CD8-positive, alpha-beta memory T cell (primary cell): Measurements from ENCODE around the gene SRMS. TPM values are rescaled to one million over a fixed set of nuclear protein-coding genes. Genes with fewer than 3 reads are reported as not detected.

ENCODE experiments used
- CTCF ChIA-PET: fragments of 350-600 bp; sonication (Branson Sonifier 250); formaldehyde crosslinking; loops from one replicate; lab custom pipeline; 2021; ENCODE audit warnings: antibody characterized with exemption; lab: Charles Lee
- POLR2A ChIA-PET: fragments of 350-600 bp; sonication (Branson Sonifier 250); formaldehyde crosslinking; loops from one replicate; lab custom pipeline; 2021; ENCODE audit warnings: antibody characterized with exemption; lab: Charles Lee
- DNase-seq, 5 donors: peaks; one replicate each; pipeline versions ENCODE4 v3.0.0 to v3.0.0-alpha.2; 2020 to 2022; ENCODE audit warnings: mixed read lengths in 1 of 5
- H3K27ac ChIP-seq: one replicate; pipeline ENCODE4 v1.7.0; 2013; ENCODE audit warnings: low read depth, mild to moderate bottlenecking, low read length, moderate library complexity
- H3K27me3 ChIP-seq: 2 replicates; pipeline ENCODE4 v1.7.0; 2013; ENCODE audit warnings: low read length, mild to moderate bottlenecking; ENCODE audit not compliant: insufficient read depth, poor library complexity, severe bottlenecking
- H3K36me3 ChIP-seq: 2 replicates; pipeline ENCODE4 v1.7.0; 2013; ENCODE audit warnings: mild to moderate bottlenecking, low read length, moderate library complexity; ENCODE audit not compliant: insufficient read depth
- H3K4me1 ChIP-seq: 2 replicates; pipeline ENCODE4 v1.7.0; 2013; ENCODE audit warnings: mild to moderate bottlenecking, low read length, moderate library complexity; ENCODE audit not compliant: insufficient read depth
- H3K4me3 ChIP-seq: 2 replicates; pipeline ENCODE4 v1.7.0; 2013; ENCODE audit warnings: mild to moderate bottlenecking, low read length
- H3K9me3 ChIP-seq: 2 replicates; pipeline ENCODE4 v1.7.0; 2013; ENCODE audit warnings: mild to moderate bottlenecking, low read length
- H3K27ac Mint-ChIP-seq, 8 donors: one replicate each; pipeline ENCODE4 v1.8.0; 2020 to 2021; ENCODE audit warnings: mixed read lengths in 8 of 8, mild to moderate bottlenecking in 6 of 8, inconsistent platforms in 3 of 8, moderate library complexity in 3 of 8
- H3K27me3 Mint-ChIP-seq, 2 donors: one replicate each; pipeline ENCODE4 v1.8.0; 2020 to 2021; ENCODE audit warnings: mixed read lengths in 2 of 2, mild to moderate bottlenecking in 1 of 2, moderate library complexity in 1 of 2
- H3K36me3 Mint-ChIP-seq, 3 donors: one replicate each; pipeline ENCODE4 v1.8.0; 2020 to 2021; ENCODE audit warnings: mixed read lengths in 3 of 3, inconsistent platforms in 1 of 3, mild to moderate bottlenecking in 1 of 3
- H3K4me1 Mint-ChIP-seq, 3 donors: one replicate each; pipeline ENCODE4 v1.8.0; 2020 to 2021; ENCODE audit warnings: mixed read lengths in 3 of 3, inconsistent platforms in 1 of 3, mild to moderate bottlenecking in 1 of 3
- H3K4me3 Mint-ChIP-seq, 7 donors: one replicate each; pipeline ENCODE4 v1.8.0; 2020 to 2021; ENCODE audit warnings: mixed read lengths in 7 of 7, mild to moderate bottlenecking in 6 of 7, moderate library complexity in 4 of 7, inconsistent platforms in 2 of 7
- H3K9me3 Mint-ChIP-seq, 5 donors: one replicate each; pipeline ENCODE4 v1.8.0; 2020 to 2022; ENCODE audit warnings: mixed read lengths in 5 of 5, mild to moderate bottlenecking in 3 of 5, moderate library complexity in 2 of 5, inconsistent platforms in 1 of 5
- polyA plus RNA-seq: library from polyadenylated mRNA; unstranded; fragments of 300-500 nt; fragmentation: Illumina TruSeq; gene quantifications from one replicate; pipeline ENCODE4 v1.2.3, GENCODE V29; 2021
- total RNA-seq, 2 experiments: library from RNA; stranded (reverse); gene quantifications; one replicate each; pipeline ENCODE4 v1.2.3, GENCODE V29; 2021

SRMS gene
- total and polyA plus RNA-seq, 3 experiments from 2014 or later, result not detected

DNA sequence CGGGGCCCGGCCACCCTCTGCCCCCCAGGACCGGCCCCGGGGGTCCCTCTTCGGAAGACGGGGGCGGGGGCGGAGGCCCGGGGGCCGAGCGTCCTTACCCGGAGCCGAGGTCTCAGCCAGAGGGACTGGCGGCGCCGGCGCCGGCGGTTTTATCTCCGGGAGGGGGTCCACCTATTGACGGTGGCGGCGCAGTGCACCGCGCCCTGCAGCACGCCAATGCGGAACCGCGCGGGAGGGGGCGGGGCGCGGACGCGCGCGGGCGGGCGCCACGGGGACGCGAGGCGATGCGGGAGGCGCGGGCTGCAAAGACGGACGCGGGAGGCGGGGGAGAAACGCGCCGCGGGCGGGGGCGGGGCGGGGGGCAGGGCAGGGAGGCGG lies 48.6 kb downstream of the SRMS start, which contains the start of gene EEF1A2:
Gene EEF1A2, minus strand, starts transcription at position 124 of the 378 bp plus-strand sequence. CDS start 1,320 bp downstream, outside the sequence.
- no peaks in the 10 kb centered on the region for H3K36me3 Mint-ChIP-seq
- DNase-seq, result peak; percentile 45 to 73 (median 57)
- H3K27ac Mint-ChIP-seq, result no peak within 1 kb of the TSS
- POLR2A ChIA-PET, result no interaction called here
- Histone ChIP-seq H3K27ac (no peak within 1 kb of the TSS), H3K4me1 (peaks cover 8% of the 10 kb centered on the region), H3K9me3 (no peaks in the 10 kb centered on the region), H3K27me3 (peaks cover 11% of the 10 kb centered on the region), H3K36me3 (no peaks in the 10 kb centered on the region), H3K4me3 (no peak within 1 kb of the TSS)
- peaks cover 9 to 14% of the 10 kb centered on the region in 2 donors for H3K27me3 Mint-ChIP-seq
- CTCF ChIA-PET, result no interaction called here
- H3K4me1 Mint-ChIP-seq, result peaks cover 0 to 14% (median 2%) of the 10 kb centered on the region in 3 donors
- peak within 1 kb of the TSS in 3 of 7 donors; percentile 38 to 83 (median 49) for H3K4me3 Mint-ChIP-seq
- H3K9me3 Mint-ChIP-seq, result peaks cover 0 to 3% (median 2%) of the 10 kb centered on the region in 5 donors

DNA sequence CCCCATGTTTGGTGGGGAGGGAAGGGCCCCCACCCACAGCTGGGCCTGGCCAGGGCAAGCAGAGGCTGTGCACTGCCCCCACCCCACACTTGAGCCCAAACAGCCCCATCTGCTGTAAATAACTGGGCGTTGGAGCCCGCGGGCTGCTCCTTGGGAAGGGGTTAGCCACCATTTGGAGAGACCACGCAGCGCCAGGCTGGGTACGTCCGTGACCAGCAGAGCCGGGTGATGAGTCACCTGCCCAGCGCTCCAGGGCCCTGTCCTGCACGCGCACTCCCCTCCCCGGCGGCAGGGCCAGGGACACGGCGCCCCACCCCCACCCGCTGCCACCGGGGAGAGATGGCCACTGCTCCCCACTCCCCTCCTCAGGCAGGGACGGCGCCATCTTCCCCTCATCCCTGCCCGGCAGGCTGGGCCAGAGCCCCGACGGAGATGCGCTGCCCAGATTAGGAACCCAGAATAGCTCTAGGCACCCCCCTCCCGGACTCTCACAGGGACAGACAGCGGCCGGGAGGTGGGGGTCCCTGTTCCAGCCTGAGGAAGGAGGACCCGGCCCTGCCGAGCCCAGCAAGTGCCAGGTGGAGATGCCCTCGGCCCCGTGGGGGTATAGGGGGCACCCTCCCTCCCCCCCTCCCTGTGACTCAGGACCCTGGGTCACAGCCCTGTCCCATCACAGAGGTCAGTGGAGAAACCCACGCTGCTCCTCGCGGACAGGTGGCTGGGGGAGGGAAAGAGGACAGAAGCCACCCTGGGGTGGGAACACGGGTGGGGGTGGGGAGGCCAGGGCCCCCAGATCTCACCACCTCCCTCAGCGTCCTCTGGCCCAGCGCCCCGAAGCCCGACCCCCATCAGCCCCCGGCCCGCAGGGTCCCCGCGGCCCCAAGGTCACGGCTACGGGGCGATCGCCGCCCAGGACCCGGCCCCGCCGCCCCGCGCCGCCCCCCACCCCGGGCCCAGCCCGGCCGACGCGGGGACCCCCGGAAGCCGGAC lies 49.3 kb downstream of the SRMS start:
- Histone ChIP-seq H3K4me1 (peaks cover 8% of the 10 kb centered on the region), H3K4me3 (no peak overlapping the region), H3K9me3 (no peaks in the 10 kb centered on the region), H3K27me3 (peaks cover 11% of the 10 kb centered on the region), H3K27ac (no peak overlapping the region), H3K36me3 (no peaks in the 10 kb centered on the region)
- H3K9me3 Mint-ChIP-seq, result no peaks in the 10 kb centered on the region
- CTCF ChIA-PET, result no interaction called here
- H3K27ac Mint-ChIP-seq, result no peak overlapping the region
- peak overlapping the region in 3 of 7 donors; percentile 38 to 83 (median 49) for H3K4me3 Mint-ChIP-seq
- DNase-seq, result peak in 1 of 5 donors; percentile 46
- POLR2A ChIA-PET, result no interaction called here
- H3K27me3 Mint-ChIP-seq, result peaks cover 9% of the 10 kb centered on the region in 2 donors
- peaks cover 0 to 14% (median 2%) of the 10 kb centered on the region in 3 donors for H3K4me1 Mint-ChIP-seq
- H3K36me3 Mint-ChIP-seq, result no peaks in the 10 kb centered on the region

DNA sequence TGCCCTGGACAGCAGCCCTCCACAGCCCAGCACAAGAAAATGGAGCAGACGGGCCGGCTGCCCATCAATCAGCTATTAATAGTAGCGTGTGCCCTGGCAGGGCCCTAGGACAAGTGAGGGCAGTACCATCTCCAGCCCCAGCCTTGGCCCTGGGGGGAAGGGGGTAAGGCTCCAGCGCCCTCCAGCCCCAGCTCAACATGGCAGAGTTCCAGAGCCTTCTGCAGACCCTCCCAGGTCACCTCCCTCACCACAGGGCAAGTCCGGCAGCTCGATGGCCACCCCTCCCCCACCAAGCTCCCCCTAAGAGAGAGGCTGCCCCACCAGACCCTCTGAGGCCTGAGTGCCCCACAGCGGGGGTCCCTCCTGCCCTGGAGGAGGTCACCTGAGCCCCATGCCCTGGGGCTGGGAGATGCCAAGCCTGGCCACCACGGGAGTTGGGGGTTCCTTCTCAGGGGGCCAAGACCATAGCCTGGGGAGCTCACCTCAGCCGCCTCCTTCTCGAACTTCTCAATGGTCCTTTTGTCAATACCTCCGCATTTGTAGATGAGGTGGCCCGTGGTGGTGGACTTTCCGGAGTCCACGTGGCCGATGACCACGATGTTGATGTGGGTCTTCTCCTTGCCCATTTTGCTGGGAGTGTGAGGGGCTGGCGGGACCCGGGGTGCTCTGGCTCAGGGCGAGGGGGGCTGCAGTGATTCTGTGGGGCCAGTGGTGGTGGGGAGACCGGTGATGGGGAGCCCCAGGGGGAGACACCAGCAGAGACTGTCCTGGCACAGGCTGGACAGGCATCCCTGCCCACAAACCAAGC lies 50.2 kb downstream of the SRMS start:
- ChIA-PET POLR2A (interaction anchor here (1.4 kb wide), 1 partner anchor 23 kb away, joined by 8 read pairs; the partner anchor contains the start of gene PPDPF), CTCF (interaction anchor here (0.9 to 2.4 kb wide), 16 partner anchors 11 to 582 kb away, joined by 3 to 20 read pairs (median 4); partner anchors contain the start of genes OPRL1, PPDPF, PTK6 and RGS19)
- no peaks in the 10 kb centered on the region for H3K36me3 ChIP-seq
- H3K4me3 ChIP-seq, result no peak overlapping the region
- Mint-ChIP-seq H3K9me3 (no peaks in the 10 kb centered on the region), H3K36me3 (no peaks in the 10 kb centered on the region), H3K4me3 (peak overlapping the region in 4 of 7 donors; percentile 20 to 68 (median 39)), H3K4me1 (peaks cover 0 to 14% (median 2%) of the 10 kb centered on the region in 3 donors), H3K27ac (no peak overlapping the region), H3K27me3 (peaks cover 9% of the 10 kb centered on the region in 2 donors)
- peaks cover 11% of the 10 kb centered on the region for H3K27me3 ChIP-seq
- no peak overlapping the region for H3K27ac ChIP-seq
- H3K4me1 ChIP-seq, result peaks cover 8% of the 10 kb centered on the region
- peak in 1 of 5 donors; percentile 45 for DNase-seq
- no peaks in the 10 kb centered on the region for H3K9me3 ChIP-seq

DNA sequence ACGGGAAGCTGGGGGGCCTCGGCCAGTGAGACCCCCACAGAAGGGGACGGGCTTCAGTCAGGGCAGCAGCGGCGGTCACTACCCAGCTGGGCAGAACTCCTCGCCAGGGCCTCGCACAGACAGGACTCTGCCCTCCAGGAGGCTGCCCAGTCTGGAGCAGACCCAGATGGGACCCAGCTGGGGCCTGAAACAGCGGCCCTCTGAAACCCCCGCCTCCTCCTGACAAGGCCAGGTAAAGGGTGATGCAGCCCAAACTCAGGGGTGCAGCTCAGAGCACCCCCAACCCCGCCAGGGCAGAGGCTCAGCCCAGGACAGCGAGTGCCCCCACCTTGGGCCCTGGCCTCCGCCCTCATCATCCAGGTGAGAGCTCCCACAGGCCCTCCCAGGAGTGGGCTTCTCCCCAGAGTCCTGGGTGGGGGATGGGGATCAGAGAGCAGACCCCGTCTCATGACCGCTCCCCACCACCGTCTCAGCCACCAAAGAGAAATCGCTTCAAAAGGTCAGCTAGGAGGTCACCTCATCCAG lies 50.9 kb downstream of the SRMS start:
- Mint-ChIP-seq H3K27ac (no peak overlapping the region), H3K4me3 (peak overlapping the region in 3 of 7 donors; percentile 23 to 45 (median 37)), H3K27me3 (peaks cover 9% of the 10 kb centered on the region in 2 donors), H3K4me1 (peaks cover 0 to 14% (median 2%) of the 10 kb centered on the region in 3 donors), H3K36me3 (no peaks in the 10 kb centered on the region), H3K9me3 (no peaks in the 10 kb centered on the region)
- Histone ChIP-seq H3K4me1 (peaks cover 8% of the 10 kb centered on the region), H3K27ac (no peak overlapping the region), H3K36me3 (no peaks in the 10 kb centered on the region), H3K9me3 (no peaks in the 10 kb centered on the region), H3K4me3 (peak overlapping the region; percentile 43), H3K27me3 (peaks cover 11% of the 10 kb centered on the region)
- POLR2A ChIA-PET, result interaction anchor here (0.6 to 1.4 kb wide), 3 partner anchors 24 to 359 kb away, joined by 3 to 8 read pairs (median 4); partner anchors contain the start of genes PPDPF and PTK6
- peak in 1 of 5 donors; percentile 51 for DNase-seq
- CTCF ChIA-PET, result interaction anchor here (0.6 to 2.4 kb wide), 26 partner anchors 8 to 583 kb away, joined by 3 to 20 read pairs (median 4); partner anchors contain the start of genes OPRL1, PPDPF, PTK6 and RGS19

DNA sequence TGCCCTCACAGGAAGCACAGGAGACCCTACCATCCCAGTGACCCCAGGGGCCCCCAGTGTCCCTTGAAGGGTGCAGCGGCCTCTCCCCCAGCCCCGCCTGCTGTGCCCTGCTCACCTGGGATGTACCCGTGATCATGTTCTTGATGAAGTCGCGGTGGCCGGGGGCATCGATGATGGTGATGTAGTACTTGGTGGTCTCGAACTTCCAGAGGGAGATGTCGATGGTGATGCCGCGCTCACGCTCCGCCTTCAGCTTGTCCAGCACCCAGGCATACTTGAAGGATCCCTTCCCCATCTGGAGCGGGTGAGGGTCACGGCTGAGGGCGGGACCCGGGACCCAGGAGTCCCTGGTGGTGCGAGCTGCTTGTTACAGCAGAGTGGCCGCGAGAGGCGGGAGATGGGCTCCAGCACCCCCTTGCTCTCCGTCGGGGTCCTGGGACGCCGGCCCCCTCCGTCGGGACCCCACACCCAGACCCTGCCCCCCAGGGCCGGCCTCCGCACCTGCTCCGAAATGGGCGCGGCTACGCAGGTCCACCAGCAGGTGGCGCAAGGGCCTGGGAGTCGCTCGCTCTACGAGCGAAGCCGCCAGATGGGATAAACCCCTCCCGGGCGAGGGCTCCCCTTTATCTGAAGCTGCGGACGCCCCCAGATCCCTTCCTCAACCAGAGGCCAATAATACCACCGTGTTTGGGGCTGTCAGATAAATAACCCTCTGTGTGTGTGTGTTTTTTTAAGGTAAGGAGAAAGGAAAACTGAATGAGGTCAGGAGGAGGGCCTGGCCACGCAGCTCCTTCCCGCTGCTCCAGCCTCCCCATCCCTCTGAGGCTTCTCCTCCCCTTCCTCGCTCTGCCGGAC lies 51.6 kb downstream of the SRMS start:
- H3K36me3 Mint-ChIP-seq, result no peaks in the 10 kb centered on the region
- POLR2A ChIA-PET, result interaction anchor here (0.5 to 1.4 kb wide), 4 partner anchors 24 to 359 kb away, joined by 3 to 8 read pairs (median 4); partner anchors contain the start of genes PPDPF and PTK6
- peaks cover 0 to 14% (median 2%) of the 10 kb centered on the region in 3 donors for H3K4me1 Mint-ChIP-seq

DNA sequence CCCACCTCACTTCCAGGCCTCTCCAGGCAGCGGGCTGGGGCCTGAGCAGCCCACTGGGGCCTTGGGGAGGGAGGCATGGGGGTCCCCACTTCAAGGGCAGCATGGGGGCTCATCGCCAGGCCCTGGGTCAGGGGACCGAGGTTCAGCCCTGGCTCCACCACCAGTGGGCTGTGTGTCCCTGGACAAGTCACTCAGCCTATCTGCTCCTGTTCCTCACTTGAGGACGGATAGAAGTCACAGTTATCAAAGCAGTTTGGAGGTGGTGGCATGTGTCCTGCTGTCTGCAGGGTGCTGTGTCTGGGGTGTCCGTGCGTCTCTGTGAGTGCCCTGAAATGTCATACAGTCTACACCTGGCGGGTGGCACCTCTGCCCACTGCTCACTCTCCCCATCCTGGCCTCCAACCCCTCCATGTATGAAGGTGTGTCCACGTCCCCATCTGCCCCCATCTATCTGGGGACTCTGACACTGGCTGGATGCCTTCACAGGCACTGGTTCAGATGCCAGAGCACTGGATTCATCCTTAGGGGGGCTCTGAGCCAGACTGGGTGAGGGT lies 52.3 kb downstream of the SRMS start:
- Histone ChIP-seq H3K9me3 (no peaks in the 10 kb centered on the region), H3K27ac (no peak overlapping the region), H3K36me3 (no peaks in the 10 kb centered on the region), H3K4me3 (no peak overlapping the region), H3K4me1 (peaks cover 8% of the 10 kb centered on the region), H3K27me3 (peaks cover 18% of the 10 kb centered on the region)
- DNase-seq, result no peak
- Mint-ChIP-seq H3K4me3 (no peak overlapping the region), H3K4me1 (peaks cover 0 to 14% (median 2%) of the 10 kb centered on the region in 3 donors), H3K36me3 (no peaks in the 10 kb centered on the region), H3K9me3 (no peaks in the 10 kb centered on the region), H3K27me3 (peaks cover 5 to 13% of the 10 kb centered on the region in 2 donors), H3K27ac (no peak overlapping the region)
- ChIA-PET POLR2A (no interaction called here), CTCF (interaction anchor here (1.3 to 2.4 kb wide), 4 partner anchors 10 to 189 kb away, joined by 3 to 20 read pairs (median 5); partner anchors contain the start of gene PPDPF)

More for the DNA sequence above, 51.6 kb downstream of the SRMS start:
- Histone ChIP-seq H3K27ac (no peak overlapping the region), H3K36me3 (no peaks in the 10 kb centered on the region), H3K4me1 (peaks cover 8% of the 10 kb centered on the region), H3K9me3 (no peaks in the 10 kb centered on the region), H3K27me3 (peaks cover 18% of the 10 kb centered on the region), H3K4me3 (peak overlapping the region; percentile 43)
- no peaks in the 10 kb centered on the region for H3K9me3 Mint-ChIP-seq
- H3K27ac Mint-ChIP-seq, result no peak overlapping the region
- peaks cover 5 to 13% of the 10 kb centered on the region in 2 donors for H3K27me3 Mint-ChIP-seq
- CTCF ChIA-PET, result interaction anchor here (0.6 to 2.4 kb wide), 24 partner anchors 8 to 584 kb away, joined by 3 to 20 read pairs (median 4); partner anchors contain the start of genes OPRL1, PPDPF, PTK6 and RGS19
- peak overlapping the region in 6 of 7 donors; percentile 45 to 83 (median 66) for H3K4me3 Mint-ChIP-seq
- peak; percentile 64 to 81 (median 75) for DNase-seq
